ENCODE data around the gene GRM1.

DNA sequence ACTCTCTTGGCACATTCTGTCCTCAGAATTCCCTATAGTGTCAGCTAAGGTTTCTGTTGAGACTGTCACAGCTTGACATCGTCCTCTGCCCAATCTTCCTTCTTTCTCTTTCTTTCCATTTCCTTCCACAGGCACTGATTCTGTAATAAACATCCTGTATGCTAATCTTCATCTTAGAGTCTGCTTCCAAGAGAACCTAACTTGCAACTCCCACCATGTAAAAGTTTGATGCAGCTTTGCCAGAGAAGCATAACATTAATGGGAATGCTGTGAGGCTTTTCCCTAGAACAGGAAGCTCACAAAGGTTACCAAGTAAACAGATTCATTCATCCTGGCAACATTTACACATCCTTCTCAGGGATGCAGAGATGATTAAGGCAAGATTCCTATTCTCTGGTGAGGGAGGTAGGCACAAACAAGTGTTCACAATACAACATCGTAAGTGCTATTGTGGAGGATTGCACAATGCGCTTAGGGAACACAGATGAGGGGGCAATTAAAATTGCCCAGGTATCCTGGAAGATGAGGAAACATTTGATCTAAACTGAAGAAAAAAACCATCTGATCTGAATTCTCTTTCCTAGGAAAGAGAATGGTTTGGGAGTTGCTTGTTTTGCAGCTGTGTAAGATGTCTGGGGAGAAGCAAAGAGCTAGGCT lies 74.7 kb downstream of the GRM1 start:
- TF ChIP-seq, protein P1, sequence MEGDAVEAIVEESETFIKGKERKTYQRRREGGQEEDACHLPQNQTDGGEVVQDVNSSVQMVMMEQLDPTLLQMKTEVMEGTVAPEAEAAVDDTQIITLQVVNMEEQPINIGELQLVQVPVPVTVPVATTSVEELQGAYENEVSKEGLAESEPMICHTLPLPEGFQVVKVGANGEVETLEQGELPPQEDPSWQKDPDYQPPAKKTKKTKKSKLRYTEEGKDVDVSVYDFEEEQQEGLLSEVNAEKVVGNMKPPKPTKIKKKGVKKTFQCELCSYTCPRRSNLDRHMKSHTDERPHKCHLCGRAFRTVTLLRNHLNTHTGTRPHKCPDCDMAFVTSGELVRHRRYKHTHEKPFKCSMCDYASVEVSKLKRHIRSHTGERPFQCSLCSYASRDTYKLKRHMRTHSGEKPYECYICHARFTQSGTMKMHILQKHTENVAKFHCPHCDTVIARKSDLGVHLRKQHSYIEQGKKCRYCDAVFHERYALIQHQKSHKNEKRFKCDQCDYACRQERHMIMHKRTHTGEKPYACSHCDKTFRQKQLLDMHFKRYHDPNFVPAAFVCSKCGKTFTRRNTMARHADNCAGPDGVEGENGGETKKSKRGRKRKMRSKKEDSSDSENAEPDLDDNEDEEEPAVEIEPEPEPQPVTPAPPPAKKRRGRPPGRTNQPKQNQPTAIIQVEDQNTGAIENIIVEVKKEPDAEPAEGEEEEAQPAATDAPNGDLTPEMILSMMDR (IDR thresholded peaks at IDR 0.05; ENCODE audit: low read depth, low read length, poor library complexity, severe bottlenecking) = no peak
- TF ChIP-seq EZH2phosphoT487 (IDR thresholded peaks at IDR 0.05; ENCODE audit: borderline replicate concordance, low read length) = no peak

Measured in DOHH2 (cell line).